Measurements from ENCODE around the gene MILR1.

DNA sequence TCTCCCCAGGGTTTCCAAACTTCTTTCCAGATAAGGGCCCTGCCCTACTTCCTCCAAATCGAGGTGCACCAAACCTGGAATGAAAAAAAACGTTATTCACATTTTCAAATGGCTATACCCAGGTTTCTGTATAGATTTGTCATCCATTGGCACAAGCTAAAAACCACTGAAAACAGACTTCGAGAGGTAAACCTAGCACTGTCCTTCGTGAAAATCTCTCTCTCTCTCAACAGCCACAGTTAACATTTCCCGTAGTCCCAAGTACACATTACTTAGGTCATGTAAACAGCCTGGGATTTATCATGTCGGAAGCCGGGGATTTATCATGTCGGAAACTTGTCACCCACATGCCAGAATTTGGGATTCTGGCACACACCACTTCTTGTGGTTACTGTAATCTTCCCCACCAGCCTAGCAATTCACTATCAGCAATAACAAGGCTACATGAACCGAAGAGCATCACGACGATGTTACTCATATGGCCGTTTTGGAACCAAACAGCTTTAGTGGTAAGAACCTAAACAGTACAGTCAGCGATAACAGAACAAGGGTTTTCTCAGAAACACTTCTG is 55.9 kb downstream of the MILR1 start:
- TF ChIP-seq, protein P1, sequence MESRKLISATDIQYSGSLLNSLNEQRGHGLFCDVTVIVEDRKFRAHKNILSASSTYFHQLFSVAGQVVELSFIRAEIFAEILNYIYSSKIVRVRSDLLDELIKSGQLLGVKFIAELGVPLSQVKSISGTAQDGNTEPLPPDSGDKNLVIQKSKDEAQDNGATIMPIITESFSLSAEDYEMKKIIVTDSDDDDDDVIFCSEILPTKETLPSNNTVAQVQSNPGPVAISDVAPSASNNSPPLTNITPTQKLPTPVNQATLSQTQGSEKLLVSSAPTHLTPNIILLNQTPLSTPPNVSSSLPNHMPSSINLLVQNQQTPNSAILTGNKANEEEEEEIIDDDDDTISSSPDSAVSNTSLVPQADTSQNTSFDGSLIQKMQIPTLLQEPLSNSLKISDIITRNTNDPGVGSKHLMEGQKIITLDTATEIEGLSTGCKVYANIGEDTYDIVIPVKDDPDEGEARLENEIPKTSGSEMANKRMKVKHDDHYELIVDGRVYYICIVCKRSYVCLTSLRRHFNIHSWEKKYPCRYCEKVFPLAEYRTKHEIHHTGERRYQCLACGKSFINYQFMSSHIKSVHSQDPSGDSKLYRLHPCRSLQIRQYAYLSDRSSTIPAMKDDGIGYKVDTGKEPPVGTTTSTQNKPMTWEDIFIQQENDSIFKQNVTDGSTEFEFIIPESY (IDR thresholded peaks at IDR 0.05), result no peak
- no peak for TF ChIP-seq TAF1 (conservative IDR thresholded peaks at IDR 0.05)
- TF ChIP-seq, protein P2, sequence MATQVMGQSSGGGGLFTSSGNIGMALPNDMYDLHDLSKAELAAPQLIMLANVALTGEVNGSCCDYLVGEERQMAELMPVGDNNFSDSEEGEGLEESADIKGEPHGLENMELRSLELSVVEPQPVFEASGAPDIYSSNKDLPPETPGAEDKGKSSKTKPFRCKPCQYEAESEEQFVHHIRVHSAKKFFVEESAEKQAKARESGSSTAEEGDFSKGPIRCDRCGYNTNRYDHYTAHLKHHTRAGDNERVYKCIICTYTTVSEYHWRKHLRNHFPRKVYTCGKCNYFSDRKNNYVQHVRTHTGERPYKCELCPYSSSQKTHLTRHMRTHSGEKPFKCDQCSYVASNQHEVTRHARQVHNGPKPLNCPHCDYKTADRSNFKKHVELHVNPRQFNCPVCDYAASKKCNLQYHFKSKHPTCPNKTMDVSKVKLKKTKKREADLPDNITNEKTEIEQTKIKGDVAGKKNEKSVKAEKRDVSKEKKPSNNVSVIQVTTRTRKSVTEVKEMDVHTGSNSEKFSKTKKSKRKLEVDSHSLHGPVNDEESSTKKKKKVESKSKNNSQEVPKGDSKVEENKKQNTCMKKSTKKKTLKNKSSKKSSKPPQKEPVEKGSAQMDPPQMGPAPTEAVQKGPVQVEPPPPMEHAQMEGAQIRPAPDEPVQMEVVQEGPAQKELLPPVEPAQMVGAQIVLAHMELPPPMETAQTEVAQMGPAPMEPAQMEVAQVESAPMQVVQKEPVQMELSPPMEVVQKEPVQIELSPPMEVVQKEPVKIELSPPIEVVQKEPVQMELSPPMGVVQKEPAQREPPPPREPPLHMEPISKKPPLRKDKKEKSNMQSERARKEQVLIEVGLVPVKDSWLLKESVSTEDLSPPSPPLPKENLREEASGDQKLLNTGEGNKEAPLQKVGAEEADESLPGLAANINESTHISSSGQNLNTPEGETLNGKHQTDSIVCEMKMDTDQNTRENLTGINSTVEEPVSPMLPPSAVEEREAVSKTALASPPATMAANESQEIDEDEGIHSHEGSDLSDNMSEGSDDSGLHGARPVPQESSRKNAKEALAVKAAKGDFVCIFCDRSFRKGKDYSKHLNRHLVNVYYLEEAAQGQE (IDR thresholded peaks at IDR 0.05), result no peak
- TF ChIP-seq GABPA (IDR thresholded peaks at IDR 0.05 in 1 of 2, conservative IDR thresholded peaks at IDR 0.05 in 1 of 2), result no peak
- TF ChIP-seq, protein P3, sequence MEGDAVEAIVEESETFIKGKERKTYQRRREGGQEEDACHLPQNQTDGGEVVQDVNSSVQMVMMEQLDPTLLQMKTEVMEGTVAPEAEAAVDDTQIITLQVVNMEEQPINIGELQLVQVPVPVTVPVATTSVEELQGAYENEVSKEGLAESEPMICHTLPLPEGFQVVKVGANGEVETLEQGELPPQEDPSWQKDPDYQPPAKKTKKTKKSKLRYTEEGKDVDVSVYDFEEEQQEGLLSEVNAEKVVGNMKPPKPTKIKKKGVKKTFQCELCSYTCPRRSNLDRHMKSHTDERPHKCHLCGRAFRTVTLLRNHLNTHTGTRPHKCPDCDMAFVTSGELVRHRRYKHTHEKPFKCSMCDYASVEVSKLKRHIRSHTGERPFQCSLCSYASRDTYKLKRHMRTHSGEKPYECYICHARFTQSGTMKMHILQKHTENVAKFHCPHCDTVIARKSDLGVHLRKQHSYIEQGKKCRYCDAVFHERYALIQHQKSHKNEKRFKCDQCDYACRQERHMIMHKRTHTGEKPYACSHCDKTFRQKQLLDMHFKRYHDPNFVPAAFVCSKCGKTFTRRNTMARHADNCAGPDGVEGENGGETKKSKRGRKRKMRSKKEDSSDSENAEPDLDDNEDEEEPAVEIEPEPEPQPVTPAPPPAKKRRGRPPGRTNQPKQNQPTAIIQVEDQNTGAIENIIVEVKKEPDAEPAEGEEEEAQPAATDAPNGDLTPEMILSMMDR (IDR thresholded peaks at IDR 0.05; ENCODE audit: low read depth, low read length, missing input control), result no peak
- TF ChIP-seq RXRA (IDR thresholded peaks at IDR 0.05), result no peak
- no peak for TF ChIP-seq FOXA1 (IDR thresholded peaks at IDR 0.05)

Measured in liver (tissue), 3 donors.